OCI-LY7 (cell line): ENCODE measurements around the gene FAM98A. TPM values are rescaled to one million over a fixed set of nuclear protein-coding genes. Genes with fewer than 3 reads are reported as not detected.

Source experiments
- BruUV-seq: library from RNA; stranded (reverse); fragments of 400-500 nt; replicated peaks from 2 replicates; lab custom pipeline; 2021; lab: Mats Ljungman, UMichigan
- CTCF ChIA-PET: fragments of 300-600 bp; sonication (Branson Sonifier 250); formaldehyde crosslinking; loops from one replicate; lab custom pipeline; 2022; ENCODE audit warnings: antibody characterized with exemption; ENCODE audit not compliant: unreplicated experiment; lab: Charles Lee
- POLR2A ChIA-PET: fragments of 300-600 bp; sonication (Branson Sonifier 250); formaldehyde crosslinking; loops from one replicate; lab custom pipeline; 2022; ENCODE audit warnings: antibody characterized with exemption; lab: Charles Lee
- DNase-seq: peaks from one replicate; pipeline ENCODE4 v3.0.0-alpha.2; 2015; ENCODE audit warnings: low spot score
- H2AFZ ChIP-seq: fragments of 200-600 bp; sonication (generic), shearing (Covaris generic); 2 replicates; pipeline ENCODE4 v1.6.1; 2014; ENCODE audit warnings: mild to moderate bottlenecking, antibody characterized with exemption, low read length, moderate library complexity
- H3K27ac ChIP-seq: fragments of 200-600 bp; sonication (generic); 2 replicates; pipeline ENCODE4 v1.5.1; 2014; ENCODE audit warnings: mixed run types, low read depth, mild to moderate bottlenecking, moderate library complexity, low read length, inconsistent platforms; ENCODE audit not compliant: poor library complexity, severe bottlenecking
- H3K36me3 ChIP-seq: fragments of 200-600 bp; sonication (generic); 2 replicates; pipeline ENCODE4 v1.6.1; 2014; ENCODE audit warnings: mild to moderate bottlenecking, antibody characterized with exemption, low read length, moderate library complexity, mixed read lengths; ENCODE audit not compliant: insufficient read depth
- H3K4me1 ChIP-seq: fragments of 200-600 bp; sonication (generic); 2 replicates; pipeline ENCODE4 v1.5.1; 2014; ENCODE audit warnings: mild to moderate bottlenecking, low read length; ENCODE audit not compliant: insufficient read depth, poor library complexity, severe bottlenecking
- H3K4me2 ChIP-seq: fragments of 200-600 bp; sonication (generic); 2 replicates; pipeline ENCODE4 v1.6.1; 2014; ENCODE audit warnings: mild to moderate bottlenecking, low read length
- H3K4me3 ChIP-seq: fragments of 200-600 bp; sonication (generic); 2 replicates; pipeline ENCODE4 v1.5.1; 2014; ENCODE audit warnings: mild to moderate bottlenecking, low read depth, low read length; ENCODE audit not compliant: poor library complexity, severe bottlenecking
- H3K79me2 ChIP-seq: fragments of 200-600 bp; sonication (generic); 2 replicates; pipeline ENCODE4 v1.6.1; 2016; ENCODE audit warnings: low read depth, mild to moderate bottlenecking, low read length, moderate library complexity, mixed read lengths; ENCODE audit not compliant: insufficient read depth
- H3K9me2 ChIP-seq: fragments of 200-600 bp; sonication (generic); 2 replicates; pipeline ENCODE4 v1.6.1; 2016; ENCODE audit warnings: mild to moderate bottlenecking, low read length, mixed read lengths; ENCODE audit not compliant: insufficient read depth
- H3K9me3 ChIP-seq: fragments of 200-600 bp; sonication (generic); 2 replicates; pipeline ENCODE4 v1.6.1; 2014; ENCODE audit warnings: mild to moderate bottlenecking, mixed run types, low read length, mixed read lengths
- H4K20me1 ChIP-seq: fragments of 200-600 bp; sonication (generic); 2 replicates; pipeline ENCODE4 v1.6.1; 2014; ENCODE audit warnings: mild to moderate bottlenecking, antibody characterized with exemption, low read length, moderate library complexity, mixed read lengths; ENCODE audit not compliant: insufficient read depth
- CTCF ChIP-seq: fragments of 200-600 bp; sonication (generic); conservative IDR thresholded peaks from 2 replicates; pipeline ENCODE4 v1.5.1; 2014; ENCODE audit warnings: mild to moderate bottlenecking, antibody characterized with exemption, low read length, moderate library complexity, mixed read lengths
- EZH2phosphoT487 ChIP-seq: fragments of 200-600 bp; sonication (generic); IDR thresholded peaks from 2 replicates; pipeline ENCODE4 v1.6.1; 2018; ENCODE audit warnings: low read depth, borderline replicate concordance, mild to moderate bottlenecking, mixed run types, antibody characterized with exemption, low read length, moderate library complexity, mixed read lengths
- intact Hi-C: fragments of 100-400 bp; cut with micrococcal nuclease; formaldehyde crosslinking; loops from one replicate; pipeline ENCODE4 v1.10.0; 2022; ENCODE audit not compliant: unreplicated experiment
- total RNA-seq, 2 experiments: library from RNA; depleted of rRNA in 1 of 2; stranded (reverse); fragments of >200 nt in 1 of 2; shearing (Covaris generic) in 1 of 2; gene quantifications; 2 replicates each; pipeline ENCODE4 v1.2.3, GENCODE V29; 2014 to 2022

Gene FAM98A
- total RNA-seq, 2 experiments from 2014 or later, result 35.7 to 55.6 TPM

GRCh38 chr2:33552758-33553461, 46.2 kb downstream of the FAM98A start:
- TF ChIP-seq EZH2phosphoT487 (no peak), CTCF (no peak)
- POLR2A ChIA-PET, result interaction anchor here (0.6 to 1.7 kb wide), 3 partner anchors 10 to 77 kb away, joined by 3 to 7 read pairs (median 4); partner anchors contain the start of gene RASGRP3
- no peaks in the 10 kb centered on the region for H3K9me2 ChIP-seq
- H2AFZ ChIP-seq, result no peak overlapping the region
- intact Hi-C loops, result no loop called here
- H3K4me2 ChIP-seq, result no peak overlapping the region
- CTCF ChIA-PET, result no interaction called here
- no peak for DNase-seq
- no peaks in the 10 kb centered on the region for H3K79me2 ChIP-seq
- no peaks in the 10 kb centered on the region for H3K36me3 ChIP-seq
- H3K4me3 ChIP-seq, result no peak overlapping the region
- H3K27ac ChIP-seq, result no peak overlapping the region
- no peaks in the 10 kb centered on the region for H4K20me1 ChIP-seq
- H3K9me3 ChIP-seq, result no peaks in the 10 kb centered on the region
- BruUV-seq, result no TSS peak
- no peaks in the 10 kb centered on the region for H3K4me1 ChIP-seq

- Histone ChIP-seq H4K20me1 (no peaks in the 10 kb centered on the region), H3K4me1 (no peaks in the 10 kb centered on the region), H3K4me2 (no peak overlapping the region), H3K9me2 (no peaks in the 10 kb centered on the region), H3K9me3 (no peaks in the 10 kb centered on the region), H3K27ac (no peak overlapping the region), H3K4me3 (no peak overlapping the region), H3K36me3 (no peaks in the 10 kb centered on the region), H2AFZ (no peak overlapping the region), H3K79me2 (no peaks in the 10 kb centered on the region)
- TF ChIP-seq CTCF (no peak), EZH2phosphoT487 (no peak)
- DNase-seq, result no peak
- intact Hi-C loops, result no loop called here
- POLR2A ChIA-PET, result no interaction called here
- no TSS peak for BruUV-seq
- CTCF ChIA-PET, result interaction anchor here (0.5 kb wide), 1 partner anchor 155 kb away, joined by 3 read pairs; no protein-coding TSS in a partner anchor
Measured at GRCh38 chr2:33550206-33550605, 48.9 kb downstream of the FAM98A start.

- no peak for DNase-seq
- Histone ChIP-seq H2AFZ (no peak overlapping the region), H3K4me1 (no peaks in the 10 kb centered on the region), H3K4me3 (no peak overlapping the region), H3K79me2 (no peaks in the 10 kb centered on the region), H3K36me3 (no peaks in the 10 kb centered on the region), H3K27ac (no peak overlapping the region), H3K4me2 (no peak overlapping the region), H3K9me3 (no peaks in the 10 kb centered on the region), H3K9me2 (no peaks in the 10 kb centered on the region), H4K20me1 (no peaks in the 10 kb centered on the region)
- BruUV-seq, result no TSS peak
- intact Hi-C loops, result no loop called here
- TF ChIP-seq CTCF (no peak), EZH2phosphoT487 (no peak)
- ChIA-PET POLR2A (interaction anchor here (0.9 to 1.4 kb wide), 3 partner anchors 11 to 21 kb away, joined by 3 to 4 read pairs (median 3); no protein-coding TSS in a partner anchor), CTCF (no interaction called here)
Measured at GRCh38 chr2:33541243-33541642, 57.9 kb downstream of the FAM98A start.
